NCI-H1105 (cell line): ENCODE measurements around the gene AMER2.
"Not testable (repeated sequence)": the region's sequence is repeated elsewhere in the genome, so short reads cannot be mapped to it uniquely, and the experiment has no call there.

Source experiments
- DNase-seq: peaks from one replicate; lab custom pipeline; 2025; lab: John Stamatoyannopoulos, UW

AMER2 gene

DNA sequence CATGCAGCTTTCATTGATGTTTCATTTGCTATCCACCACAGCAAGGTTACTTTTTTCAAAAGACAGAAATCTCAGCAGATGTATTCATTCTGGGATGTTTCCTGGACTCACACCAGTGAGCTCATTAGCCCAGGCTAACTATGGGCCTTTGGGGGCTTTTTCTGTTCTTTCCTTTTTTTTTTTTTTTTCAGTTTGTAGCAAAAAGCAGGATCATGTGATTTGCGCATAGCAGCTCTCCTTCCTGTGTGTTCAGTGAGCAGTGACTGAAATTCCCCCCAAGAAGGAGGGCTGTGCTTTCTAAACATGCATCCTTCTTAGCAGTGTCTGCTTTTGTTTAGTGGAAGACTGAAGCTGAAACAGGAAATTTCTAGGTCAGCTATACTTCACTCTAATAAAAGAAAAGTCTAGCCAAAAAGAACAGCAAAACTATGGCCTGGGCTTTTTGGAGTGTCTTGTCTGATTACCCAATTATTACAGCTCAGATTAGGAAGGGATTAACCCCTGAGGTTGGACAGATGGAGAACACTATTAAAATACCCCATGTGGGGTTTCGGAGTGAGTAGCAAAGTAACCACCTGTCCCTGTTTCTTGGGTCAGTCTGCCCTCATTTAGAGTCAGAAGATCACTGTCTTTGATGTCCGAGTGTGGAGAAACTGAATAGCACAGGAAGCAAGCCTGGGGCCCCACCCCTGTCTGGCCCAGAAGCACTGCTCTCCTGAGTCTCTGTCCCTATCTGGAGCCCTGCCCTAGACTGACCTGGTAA is 8.9 kb upstream of the AMER2 start:
- DNase-seq, result no peak

DNA sequence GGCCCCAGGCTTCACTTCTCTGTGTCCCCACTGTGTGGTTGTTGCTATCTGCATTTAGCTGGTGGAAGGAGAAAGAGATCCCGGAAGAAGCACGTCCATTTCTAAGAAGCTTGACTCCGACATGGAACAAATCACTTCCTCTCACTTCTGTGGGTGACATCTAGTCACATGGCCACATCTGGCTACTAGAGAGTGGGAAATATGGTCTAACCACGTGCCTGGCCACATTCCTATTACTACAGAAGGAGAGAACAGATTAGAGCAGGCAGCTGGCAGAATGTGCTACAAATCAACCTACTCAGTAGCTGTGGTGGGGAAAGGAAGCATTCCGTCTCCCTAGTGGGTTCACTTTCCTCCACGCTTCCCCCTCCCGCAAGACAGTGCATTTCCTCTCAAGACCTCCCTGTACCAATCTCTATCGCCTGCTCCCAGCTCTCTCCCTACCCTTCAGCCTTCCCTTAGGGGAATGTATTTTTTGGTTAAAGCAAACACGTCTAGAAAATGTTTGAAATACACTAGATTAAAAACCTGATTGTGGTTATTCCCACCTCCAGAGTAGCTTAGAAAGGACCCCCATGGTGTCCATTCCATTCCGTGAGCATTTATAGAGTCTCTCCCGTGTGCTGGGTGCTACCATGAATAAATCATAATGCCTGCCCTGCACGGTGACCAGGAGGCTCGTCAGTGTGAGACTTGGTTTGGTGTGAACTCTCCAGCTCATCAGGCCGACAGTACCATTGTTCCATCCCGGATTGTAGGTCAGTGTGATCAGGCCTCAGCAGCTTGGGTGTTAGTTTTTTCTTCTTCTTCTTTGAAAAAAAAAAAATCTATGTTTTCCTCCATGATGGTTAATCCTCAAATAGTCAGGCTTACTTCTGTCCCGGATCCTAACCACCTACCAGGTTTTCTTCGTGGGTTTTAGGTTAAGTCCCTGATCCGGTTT is 8.0 kb upstream of the AMER2 start:
- DNase-seq, result no peak

DNA sequence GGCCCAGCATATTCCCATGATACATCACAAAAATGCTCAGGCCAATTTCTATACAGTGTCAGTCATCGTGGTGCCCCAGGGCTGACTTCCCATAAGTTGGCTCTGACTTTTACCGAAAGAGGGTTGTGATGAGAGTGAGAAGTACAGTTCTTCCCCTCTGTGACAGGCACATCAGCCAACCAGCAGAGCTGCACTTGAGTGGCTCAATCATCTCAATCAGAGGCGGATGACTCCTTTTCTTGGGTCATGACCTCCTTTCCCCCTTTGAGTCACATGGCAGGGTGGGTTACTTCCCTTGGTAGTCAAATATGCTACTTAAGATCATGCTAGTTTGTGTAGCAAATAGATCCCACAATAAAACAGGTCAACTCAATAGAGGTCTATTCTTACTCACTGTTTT is 6.9 kb upstream of the AMER2 start:
- no peak for DNase-seq

DNA sequence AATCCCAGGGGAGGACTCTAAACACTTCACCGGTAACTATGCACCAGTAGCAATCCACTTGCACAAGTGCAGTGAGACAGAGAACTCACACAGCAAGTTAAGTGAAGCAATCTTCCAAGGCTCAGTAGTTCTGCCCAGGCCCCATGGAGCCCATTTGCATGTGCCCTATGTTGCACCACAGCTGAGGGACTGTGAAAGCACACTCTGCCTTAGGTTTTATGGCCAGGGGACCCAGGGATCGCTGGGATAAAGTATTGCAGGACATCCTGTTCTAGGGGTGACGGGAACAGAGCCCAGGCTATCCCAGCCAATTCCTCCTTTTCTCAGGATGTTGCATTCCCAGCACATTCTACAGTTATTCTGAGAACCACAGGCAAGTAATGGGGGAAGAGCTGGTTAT is 6.0 kb upstream of the AMER2 start:
- DNase-seq, result no peak

DNA sequence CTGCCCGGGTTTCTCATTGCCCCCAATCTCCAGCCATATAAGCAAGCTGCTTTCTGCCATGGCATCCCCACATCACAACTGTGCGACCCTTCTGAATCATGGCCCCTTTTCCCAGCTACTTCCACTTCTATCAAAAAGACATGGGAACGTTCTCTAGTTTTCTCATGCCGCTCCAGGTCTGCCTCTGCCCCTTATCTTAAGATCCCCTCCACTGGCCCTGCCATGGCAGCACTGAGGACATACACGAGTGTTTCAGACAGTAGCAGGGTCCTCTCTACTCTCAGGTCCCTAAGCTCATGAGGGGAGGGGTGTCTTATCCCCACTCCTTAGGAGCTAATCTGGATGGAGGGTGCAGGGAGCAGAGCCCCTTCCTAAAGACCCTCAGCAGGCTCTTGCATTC is 5.5 kb upstream of the AMER2 start:
- DNase-seq, result no peak

DNA sequence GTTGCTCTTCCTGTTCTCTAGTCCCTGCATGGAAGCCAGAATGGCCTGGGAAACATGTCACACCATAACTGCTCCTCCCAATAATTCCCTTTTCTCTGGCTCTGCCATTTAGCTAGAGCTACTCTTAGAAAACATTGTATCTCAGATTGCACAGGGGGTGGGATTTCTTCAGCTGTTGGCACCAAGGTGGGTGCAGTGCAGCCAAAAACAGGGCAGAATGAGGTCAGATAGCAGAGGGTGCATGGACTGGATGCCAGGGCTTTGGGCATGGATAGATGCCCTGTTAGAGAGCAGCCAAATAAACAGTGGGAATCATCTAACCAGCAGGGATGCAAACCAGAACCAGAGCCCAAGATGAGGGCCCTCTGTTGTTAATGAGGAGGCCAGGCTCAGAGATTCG is 4.9 kb upstream of the AMER2 start:
- no peak for DNase-seq

DNA sequence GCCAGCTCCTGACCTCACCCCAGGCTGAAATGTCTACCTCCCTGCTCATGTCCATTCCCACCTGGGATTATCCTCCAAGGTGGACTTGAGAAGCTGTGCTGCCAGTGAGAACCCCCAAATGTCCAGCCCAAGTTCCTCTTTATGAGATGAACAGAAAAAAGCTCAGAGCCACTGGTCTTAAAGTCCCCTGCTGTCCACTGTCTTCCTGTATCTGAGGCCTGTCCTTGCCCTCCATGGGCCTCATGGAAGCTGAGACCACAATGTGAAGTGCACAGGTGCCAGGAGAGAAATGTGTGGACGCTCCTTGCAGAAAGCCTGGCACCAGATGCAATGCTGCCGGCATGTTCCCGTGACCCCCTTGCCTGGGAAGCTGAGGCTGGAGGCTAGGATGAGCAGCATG is 3.3 kb upstream of the AMER2 start:
- no peak for DNase-seq

DNA sequence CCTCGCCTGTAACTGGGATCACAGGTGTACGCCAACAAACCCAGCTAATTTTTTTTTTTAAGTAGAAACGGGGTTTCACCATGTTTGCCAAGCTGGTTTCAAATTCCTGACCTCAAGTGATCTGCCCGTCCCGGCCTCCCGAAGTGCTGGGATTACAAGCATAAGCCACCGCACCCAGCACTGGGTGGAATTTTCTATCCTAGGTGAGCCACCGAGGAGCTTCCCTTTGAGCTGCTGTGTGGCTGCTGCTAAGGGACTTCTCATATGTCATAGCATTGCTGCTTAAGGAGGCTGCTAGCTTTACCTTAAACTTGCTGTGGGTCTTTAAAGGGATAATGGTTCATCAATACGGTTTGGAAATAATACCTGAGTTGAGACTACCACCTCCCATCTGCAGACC is 2.9 kb upstream of the AMER2 start:
- DNase-seq, result no peak

DNA sequence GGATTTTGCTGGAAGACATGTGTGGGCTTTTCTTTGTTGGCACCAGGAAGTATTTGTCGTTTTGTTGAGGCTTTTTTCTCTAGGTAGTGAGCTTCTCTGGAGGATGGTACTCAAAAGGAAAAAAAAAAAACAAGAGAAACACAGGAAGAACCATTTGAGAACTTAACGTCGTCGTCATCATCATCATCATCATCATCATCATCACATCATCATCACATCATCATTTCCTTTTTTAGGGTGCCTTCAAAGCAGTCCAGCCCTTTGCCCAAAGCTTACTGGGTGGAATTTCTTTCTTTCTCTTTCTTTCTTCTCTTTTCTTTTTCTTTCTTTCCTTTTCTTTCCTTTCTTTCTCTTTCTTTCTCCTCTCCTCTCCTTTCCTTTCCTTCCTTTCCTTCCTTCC is 2.2 kb upstream of the AMER2 start:
- no peak for DNase-seq

DNA sequence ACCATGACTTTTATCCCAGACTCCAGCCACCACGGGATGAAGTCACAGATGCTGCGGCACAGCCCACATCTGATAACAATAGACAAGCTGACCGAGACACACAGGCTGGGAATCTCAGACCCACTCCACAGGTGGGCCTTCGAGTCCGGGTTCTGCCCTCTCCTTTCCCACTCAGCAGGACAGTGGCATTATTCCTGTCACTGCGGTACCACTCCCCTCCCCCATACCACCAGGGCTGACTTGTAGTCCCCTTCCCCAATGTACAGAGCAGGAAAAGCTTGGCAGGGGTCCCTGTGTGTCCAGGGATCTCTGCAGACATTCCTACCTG is 179 bp upstream of the AMER2 start:
- DNase-seq, result no peak

DNA sequence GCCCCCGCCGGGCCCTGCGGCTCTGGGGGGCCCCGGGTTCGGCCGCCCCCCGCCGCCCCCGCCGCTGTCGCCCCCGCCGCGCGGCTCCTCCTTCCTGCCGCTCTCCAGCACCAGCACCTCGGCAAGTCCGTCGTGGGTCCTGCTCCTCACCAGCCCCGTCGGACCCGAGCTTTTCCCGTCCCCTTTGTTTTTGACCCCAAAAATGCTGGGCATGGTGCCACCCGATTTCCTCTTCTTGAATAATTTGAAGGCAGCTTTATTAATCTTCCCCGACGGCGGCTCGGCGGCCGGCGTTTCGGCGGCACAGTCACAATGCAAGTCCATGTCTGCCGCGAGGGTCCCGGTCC is 945 bp downstream of the AMER2 start:
- DNase-seq, result no peak

DNA sequence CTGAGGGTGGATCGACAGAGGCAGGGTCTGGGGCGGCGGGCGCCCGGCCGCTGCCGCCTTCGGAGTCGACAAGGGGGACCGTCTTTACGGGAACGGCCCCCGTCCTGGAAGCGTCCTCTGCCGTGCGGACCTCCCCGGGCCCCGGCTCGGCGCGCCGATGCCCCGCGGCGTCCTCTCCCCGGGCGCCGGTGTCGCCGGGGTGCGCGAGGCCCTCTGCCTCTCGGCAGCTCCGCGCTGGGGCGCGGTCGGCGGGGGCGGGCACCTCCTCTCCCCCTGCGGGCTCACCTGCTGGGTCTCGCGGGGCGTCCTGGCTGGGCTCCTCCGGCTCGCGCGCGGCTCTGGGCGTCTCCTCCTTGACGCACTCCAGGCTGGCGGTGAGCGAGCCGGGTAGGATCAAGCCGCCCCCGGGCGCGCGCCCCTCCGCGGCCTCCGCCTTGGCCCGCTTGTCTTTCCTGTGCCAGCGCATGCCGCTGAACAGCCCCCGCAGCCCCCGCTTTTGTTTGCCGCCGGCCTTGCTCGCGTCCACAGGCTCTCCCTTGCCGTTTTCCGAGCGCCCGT is 1.5 kb downstream of the AMER2 start:
- DNase-seq, result no peak

DNA sequence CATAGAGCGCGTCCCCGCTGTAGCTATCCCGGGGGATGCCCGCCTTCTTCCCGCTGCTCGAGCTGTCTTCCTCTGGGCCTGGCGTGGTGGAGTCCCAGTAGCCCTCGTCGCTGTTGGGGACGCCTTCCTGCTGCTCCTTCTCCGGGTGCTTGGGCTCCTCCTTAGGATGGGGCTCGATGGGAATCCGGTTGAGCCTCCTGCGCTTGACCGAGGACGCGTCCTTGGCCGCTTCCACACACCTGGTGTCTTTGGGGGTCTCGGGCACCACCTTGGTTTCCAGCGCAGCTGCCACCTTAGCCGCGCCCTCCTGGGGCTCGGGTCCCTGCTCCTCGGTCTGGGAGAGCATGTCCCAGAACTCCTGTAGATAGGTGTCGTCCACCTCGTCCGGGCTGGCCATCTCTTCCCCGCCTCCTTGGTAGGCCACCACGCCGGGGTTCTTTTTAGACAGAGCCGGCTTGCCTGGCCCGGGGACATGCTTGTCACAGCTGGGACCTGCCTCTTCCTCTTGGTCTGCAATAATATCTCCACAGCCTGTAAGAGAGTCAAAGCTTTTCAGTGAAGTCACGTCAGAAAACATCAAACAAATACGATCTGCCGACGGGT is 2.0 kb downstream of the AMER2 start:
- no peak for DNase-seq

DNA sequence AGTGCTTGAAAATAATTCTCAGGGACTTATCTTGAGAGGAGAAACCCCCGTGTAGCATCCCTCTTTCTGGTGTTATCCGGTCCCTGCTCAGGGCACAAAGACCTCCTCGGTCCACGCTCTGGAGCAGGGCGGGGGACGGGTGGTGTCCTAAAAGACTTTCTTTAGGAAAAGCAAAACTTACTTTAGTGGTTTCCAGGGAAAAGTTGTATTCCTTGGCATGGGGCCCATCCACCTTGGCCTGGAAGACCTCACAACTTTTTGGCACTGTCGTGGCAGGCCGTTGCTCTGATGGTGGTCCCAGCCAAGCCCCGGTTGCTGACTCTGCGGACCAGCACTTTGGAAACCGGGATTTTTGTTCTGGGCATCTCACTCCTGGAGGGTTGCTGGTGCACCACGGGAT is 2.7 kb downstream of the AMER2 start:
- no peak for DNase-seq

DNA sequence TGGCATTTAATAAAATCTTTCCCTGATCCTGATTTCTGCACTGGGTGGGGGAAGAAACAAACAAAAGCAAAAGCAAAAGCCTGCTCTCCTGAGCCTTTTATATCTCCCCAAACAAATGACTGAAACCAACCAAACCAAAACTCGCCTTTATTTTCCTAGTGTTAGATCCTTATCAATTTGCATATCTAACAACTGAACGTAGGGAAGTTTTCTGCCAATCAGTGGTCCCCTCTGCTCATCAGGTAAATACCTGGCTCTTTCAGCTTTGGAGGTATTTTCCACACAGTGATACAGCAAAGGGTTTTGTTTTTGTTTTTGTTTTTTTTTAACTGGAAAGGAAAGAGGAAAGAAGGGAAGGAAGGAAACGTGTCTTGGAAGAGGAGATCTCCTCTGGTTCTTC is 3.3 kb downstream of the AMER2 start:
- DNase-seq, result no peak

DNA sequence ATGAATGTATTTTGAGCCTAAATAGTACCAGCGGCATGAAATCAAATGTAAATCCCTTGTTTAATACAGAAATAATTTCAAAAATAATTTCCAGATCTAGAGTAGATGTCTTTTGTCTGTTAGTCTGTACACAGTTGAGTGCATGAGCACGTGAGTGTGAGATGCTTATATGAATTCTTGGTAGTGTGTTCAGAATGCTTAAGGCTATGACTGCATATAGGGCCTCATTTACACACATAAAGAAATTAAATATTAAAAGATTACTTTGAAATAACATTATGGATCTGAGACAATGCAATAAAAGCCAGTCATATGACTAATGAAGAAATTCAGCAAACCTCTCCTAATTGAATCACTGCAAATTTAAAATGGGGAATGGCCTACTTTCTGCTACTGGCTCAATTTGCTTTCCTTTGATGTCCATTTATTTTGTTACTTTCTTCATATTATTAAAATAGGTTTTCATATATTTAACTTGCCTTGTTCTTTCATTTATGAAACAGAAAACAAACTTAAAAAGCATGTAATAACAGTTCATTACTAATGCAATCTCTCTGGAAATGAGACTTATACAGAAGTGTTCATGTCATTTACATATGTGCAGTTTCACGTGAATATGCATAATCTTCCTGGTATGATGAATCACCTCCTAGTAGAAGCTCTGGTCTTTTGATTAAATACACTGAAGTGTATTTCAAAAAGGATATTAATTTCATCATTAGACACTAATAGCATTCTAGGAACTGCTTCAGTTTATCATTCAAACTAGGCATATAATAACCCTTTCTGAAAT is 4.5 kb downstream of the AMER2 start:
- DNase-seq, result no peak

DNA sequence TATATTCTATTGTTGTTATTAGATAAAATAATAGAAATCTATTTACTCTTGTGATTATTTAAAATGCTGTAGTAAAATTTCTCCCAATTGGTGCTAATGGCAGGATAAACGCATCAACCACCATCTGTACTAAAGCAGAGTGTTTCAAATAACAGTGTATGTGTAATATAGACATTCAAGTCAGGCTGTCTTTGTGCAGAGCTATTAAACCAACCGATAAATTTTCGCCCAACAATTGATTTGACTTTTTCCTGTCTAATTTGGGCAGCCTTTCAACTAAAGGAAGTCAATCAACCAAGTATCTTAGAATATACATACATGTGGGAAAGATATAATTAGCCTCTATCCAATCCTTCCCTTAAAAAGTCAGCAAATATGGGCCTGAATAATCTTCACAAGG is 5.8 kb downstream of the AMER2 start:
- no peak for DNase-seq

DNA sequence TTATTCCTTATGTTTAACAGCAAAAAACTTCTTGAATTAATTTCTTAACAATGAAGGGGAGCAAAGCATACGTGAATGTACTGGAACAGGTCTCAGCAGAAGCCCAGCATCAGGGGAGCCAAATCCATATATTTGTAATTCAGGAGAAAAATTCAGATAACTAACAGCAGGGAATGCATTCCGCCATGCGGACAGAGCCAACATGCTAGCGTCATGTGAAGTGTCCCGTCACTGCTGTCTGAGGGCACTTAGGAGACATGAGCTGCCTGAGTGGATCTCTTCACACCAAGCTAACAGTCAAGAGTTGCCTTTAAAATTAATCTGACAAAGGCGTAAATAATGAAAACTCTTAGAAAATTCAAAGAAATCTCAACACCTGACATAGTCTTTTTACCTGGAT is 6.4 kb downstream of the AMER2 start:
- DNase-seq, result no peak

DNA sequence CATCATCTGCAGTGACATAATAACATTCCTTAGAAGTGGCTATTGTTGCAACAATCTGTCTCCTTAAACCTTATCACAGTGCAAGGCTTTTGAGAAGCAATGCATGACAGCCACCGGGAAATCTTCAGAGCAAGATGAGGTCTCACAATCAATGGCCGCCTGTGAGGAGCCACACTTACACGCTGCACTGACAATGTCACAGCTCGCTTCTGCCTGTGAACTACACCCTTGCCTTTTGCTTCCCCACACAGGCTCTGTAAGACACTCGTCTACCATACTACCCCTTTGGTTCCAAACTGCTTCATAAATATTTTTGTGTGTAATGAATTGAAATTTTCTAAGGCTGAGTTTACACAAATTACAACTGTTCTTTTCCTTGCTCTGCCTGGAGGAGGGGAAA is 6.9 kb downstream of the AMER2 start:
- not testable (repeated sequence) for DNase-seq

DNA sequence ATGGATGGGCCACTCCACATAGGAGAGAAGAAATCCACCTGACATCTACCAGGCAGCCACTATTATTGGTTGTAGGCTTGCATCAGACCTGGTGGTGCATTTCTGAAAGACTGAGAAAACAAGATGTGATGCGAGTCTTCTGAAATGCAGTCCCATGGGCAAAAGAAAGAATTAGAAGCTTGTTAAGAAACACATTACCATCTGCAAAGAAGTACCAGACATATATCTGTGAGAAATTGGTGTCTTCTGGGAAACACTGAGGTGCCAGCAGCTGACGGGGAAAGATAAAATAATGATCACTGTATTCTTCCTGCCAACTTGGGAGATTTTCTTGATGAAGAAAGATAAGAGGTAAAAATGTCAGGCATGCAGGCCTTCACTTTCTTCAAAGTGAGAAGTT is 14.4 kb downstream of the AMER2 start:
- DNase-seq, result no peak

DNA sequence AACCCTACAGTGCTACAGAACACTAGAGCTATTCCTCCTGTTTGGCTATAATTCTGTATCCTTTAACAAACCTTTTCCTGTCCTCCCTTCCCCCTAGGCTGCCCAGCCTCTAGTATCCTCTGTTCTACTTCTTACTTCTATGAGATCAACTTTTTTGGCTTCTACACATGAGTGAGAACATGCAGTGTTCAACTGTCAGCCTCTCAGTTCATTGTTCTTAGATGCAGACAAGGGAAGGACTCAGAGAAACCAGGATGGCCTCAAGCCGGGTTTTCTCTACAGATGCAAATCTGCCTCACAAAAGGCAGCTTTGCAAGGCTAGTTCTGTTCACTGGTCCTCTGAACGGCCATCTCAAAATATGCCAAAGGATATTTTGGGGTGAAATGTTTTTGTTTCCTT is 18.4 kb downstream of the AMER2 start:
- no peak for DNase-seq

DNA sequence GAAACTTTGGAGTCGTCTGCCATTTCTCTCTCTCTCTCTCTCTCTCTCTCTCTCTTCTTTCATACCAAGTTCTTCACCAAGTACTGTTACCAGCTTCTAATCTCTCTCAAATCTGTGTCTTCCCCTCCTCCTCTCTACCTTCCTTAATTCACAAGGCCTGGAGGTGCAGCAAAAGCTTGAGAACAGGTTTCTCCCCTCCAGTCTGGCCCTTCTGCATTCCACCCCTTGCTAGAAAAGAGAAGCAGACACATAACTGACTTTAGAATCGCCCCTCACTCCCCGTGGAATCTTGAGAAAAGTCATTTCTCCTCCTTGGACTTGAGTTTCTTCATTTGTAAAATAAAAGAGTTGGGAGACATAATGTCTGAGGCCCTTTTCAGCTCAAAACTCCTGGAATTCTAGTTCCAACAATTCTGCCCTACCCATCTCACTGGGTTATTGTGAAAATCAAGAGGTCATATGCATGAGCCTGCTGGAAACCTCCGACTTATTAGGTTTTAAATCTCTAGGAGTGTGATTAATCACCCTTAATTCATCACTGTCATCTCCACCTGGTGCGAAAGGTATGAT is 20.4 kb downstream of the AMER2 start:
- DNase-seq, result no peak
